GM23338 (cell line): Measurements from ENCODE around the gene PPP1CC. TPM values are rescaled to one million over a fixed set of nuclear protein-coding genes. Genes with fewer than 3 reads are reported as not detected.
A peak's percentile ranks its signal among the peaks of the same experiment; 100 is the strongest.

Source experiments
- ATAC-seq: fragments of 200-7000 bp; cut with Tn5 transposase; 3 replicates; pipeline ENCODE4 v1.9.1; 2020
- DNase-seq: peaks from one replicate; pipeline ENCODE4 v3.0.0-alpha.2; 2015; ENCODE audit warnings: low spot score
- H2AFZ ChIP-seq: fragments of 200-600 bp; sonication (generic); 2 replicates; pipeline ENCODE4 v1.8.0; 2016; ENCODE audit warnings: antibody characterized with exemption, mild to moderate bottlenecking, moderate library complexity
- H3F3A ChIP-seq: fragments of 200-600 bp; sonication (generic); replicated peaks from 2 replicates; pipeline ENCODE4 v1.8.0; 2017; ENCODE audit warnings: antibody characterized with exemption, mixed run types, low read depth
- H3K27ac ChIP-seq: fragments of 200-600 bp; sonication (generic); 2 replicates; pipeline ENCODE4 v1.6.1; 2016; ENCODE audit warnings: low read depth
- H3K27me3 ChIP-seq: fragments of 200-600 bp; sonication (generic); 2 replicates; pipeline ENCODE4 v1.8.0; 2016; ENCODE audit warnings: mild to moderate bottlenecking, mixed run types, moderate library complexity; ENCODE audit not compliant: insufficient read depth
- H3K36me3 ChIP-seq: fragments of 200-600 bp; sonication (generic); 2 replicates; pipeline ENCODE4 v1.8.0; 2016; ENCODE audit warnings: mild to moderate bottlenecking; ENCODE audit not compliant: insufficient read depth
- H3K4me1 ChIP-seq: fragments of 200-600 bp; sonication (generic); 2 replicates; pipeline ENCODE4 v1.8.0; 2016; ENCODE audit warnings: mild to moderate bottlenecking, moderate library complexity; ENCODE audit not compliant: insufficient read depth
- H3K4me2 ChIP-seq: fragments of 200-600 bp; sonication (generic); 2 replicates; pipeline ENCODE4 v1.7.1; 2017; ENCODE audit warnings: mixed run types
- H3K4me3 ChIP-seq: fragments of 200-600 bp; sonication (generic); 2 replicates; pipeline ENCODE4 v1.6.1; 2016; ENCODE audit warnings: mixed run types
- H3K79me2 ChIP-seq: fragments of 200-600 bp; sonication (generic); replicated peaks from 2 replicates; pipeline ENCODE4 v1.8.0; 2017; ENCODE audit warnings: mild to moderate bottlenecking; ENCODE audit not compliant: insufficient read depth
- H3K9me2 ChIP-seq: fragments of 200-600 bp; sonication (generic); 2 replicates; pipeline ENCODE4 v1.8.0; 2017; ENCODE audit not compliant: insufficient read depth
- H4K20me1 ChIP-seq: fragments of 200-600 bp; sonication (generic); replicated peaks from 2 replicates; pipeline ENCODE4 v1.8.0; 2017; ENCODE audit warnings: mild to moderate bottlenecking; ENCODE audit not compliant: insufficient read depth
- H3K27ac Mint-ChIP-seq: 2 replicates; pipeline ENCODE4 v1.8.0; 2020; ENCODE audit warnings: inconsistent platforms, mild to moderate bottlenecking, moderate library complexity, mixed read lengths
- H3K27me3 Mint-ChIP-seq: 3 replicates; pipeline ENCODE4 v1.8.0; 2022; ENCODE audit warnings: low read depth, mild to moderate bottlenecking, moderate library complexity, mixed read lengths, inconsistent platforms; ENCODE audit not compliant: insufficient read depth, poor library complexity
- H3K36me3 Mint-ChIP-seq: 3 replicates; pipeline ENCODE4 v1.8.0; 2021; ENCODE audit warnings: low read depth, mild to moderate bottlenecking, inconsistent platforms, moderate library complexity, mixed read lengths
- H3K4me1 Mint-ChIP-seq: 3 replicates; pipeline ENCODE4 v1.8.0; 2020; ENCODE audit warnings: mild to moderate bottlenecking, inconsistent platforms, mixed read lengths
- H3K4me3 Mint-ChIP-seq: 3 replicates; pipeline ENCODE4 v1.8.0; 2021; ENCODE audit warnings: moderate library complexity, mild to moderate bottlenecking, inconsistent platforms, mixed read lengths
- H3K9me3 Mint-ChIP-seq: 3 replicates; pipeline ENCODE4 v1.8.0; 2020; ENCODE audit warnings: moderate library complexity, mild to moderate bottlenecking, inconsistent platforms, mixed read lengths
- CREB1 ChIP-seq: fragments of 250-450 bp; sonication (Bioruptor Pico); IDR thresholded peaks from 2 replicates; pipeline ENCODE4 v1.5.0; 2020; ENCODE audit warnings: low read depth, mild to moderate bottlenecking, moderate library complexity
- EZH2 ChIP-seq: fragments of 200-600 bp; sonication (generic); IDR thresholded peaks from one replicate; pipeline ENCODE4 v1.8.0; 2017; ENCODE audit warnings: antibody characterized with exemption, mild to moderate bottlenecking, low read depth; ENCODE audit not compliant: unreplicated experiment
- JUNB ChIP-seq: IDR thresholded peaks from one replicate; pipeline ENCODE4 v1.6.1; 2016; ENCODE audit warnings: antibody characterized with exemption; ENCODE audit not compliant: unreplicated experiment
- NANOG ChIP-seq: IDR thresholded peaks from 2 replicates; pipeline ENCODE4 v1.6.1; 2016; ENCODE audit warnings: antibody characterized with exemption, borderline replicate concordance
- POLR2AphosphoS5 ChIP-seq: IDR thresholded peaks from 2 replicates; pipeline ENCODE4 v1.6.1; 2016; ENCODE audit warnings: antibody characterized with exemption, low read depth
- STAT1 ChIP-seq: IDR thresholded peaks from one replicate; pipeline ENCODE4 v1.6.1; 2016; ENCODE audit warnings: antibody characterized with exemption; ENCODE audit not compliant: unreplicated experiment
- ZNF114 ChIP-seq: fragments of 250-450 bp; sonication (Bioruptor Pico); IDR thresholded peaks from 2 replicates; pipeline ENCODE4 v1.5.0; 2020; ENCODE audit warnings: mild to moderate bottlenecking, moderate library complexity
- ZNF331 ChIP-seq: fragments of 250-450 bp; sonication (Bioruptor Pico); IDR thresholded peaks from 2 replicates; pipeline ENCODE4 v1.5.0; 2020; ENCODE audit warnings: low read depth, mild to moderate bottlenecking, moderate library complexity
- polyA plus RNA-seq: library from polyadenylated mRNA; unstranded; fragments of >200 nt; fragmentation: Nextera tagmentation; extraction: Ambion mirVana; gene quantifications from 2 replicates; pipeline ENCODE4 v1.2.1, GENCODE V29; 2016
- total RNA-seq: library from RNA; depleted of rRNA; stranded (reverse); fragments of >200 nt; shearing (Covaris generic); gene quantifications from 2 replicates; pipeline ENCODE4 v1.2.3, GENCODE V29; 2014
- TF ChIP-seq, protein P1 (sequence below): IDR thresholded peaks from one replicate; pipeline ENCODE4 v1.6.1; 2018; ENCODE audit warnings: antibody characterized with exemption; ENCODE audit not compliant: unreplicated experiment
- TF ChIP-seq, protein P2 (sequence below): fragments of 250-450 bp; sonication (Bioruptor Pico); IDR thresholded peaks from 2 replicates; pipeline ENCODE4 v1.5.0; 2020; ENCODE audit warnings: mild to moderate bottlenecking, moderate library complexity
- TF ChIP-seq, protein P3 (sequence below): IDR thresholded peaks from 2 replicates; pipeline ENCODE4 v1.6.1; 2016; ENCODE audit warnings: antibody characterized with exemption

The PPP1CC gene
- total and polyA plus RNA-seq, 2 experiments from 2014 or later, result 276 to 501 TPM

DNA sequence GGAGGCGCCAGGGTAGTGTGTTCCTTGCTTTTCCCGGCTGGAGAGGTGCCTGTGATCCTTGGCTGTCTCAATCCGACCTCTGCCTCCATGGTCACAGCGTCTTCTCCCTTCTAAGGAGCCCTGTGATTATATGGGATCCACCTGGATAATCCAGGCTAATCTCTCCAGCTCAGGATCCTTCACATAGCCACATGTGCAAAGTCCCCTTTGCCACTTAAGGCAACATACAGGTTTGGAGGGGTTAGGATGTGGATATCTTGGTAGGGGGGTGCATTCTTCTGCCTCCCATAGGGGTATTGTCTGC, 52.6 kb downstream of the PPP1CC start:
- no peaks in the 10 kb centered on the region for H3K36me3 ChIP-seq
- Mint-ChIP-seq H3K36me3 (no peaks in the 10 kb centered on the region; the same call in 1 of the 3 replicates), H3K4me1 (peaks cover 14% of the 10 kb centered on the region), H3K9me3 (no peaks in the 10 kb centered on the region), H3K4me3 (peak overlapping the region; percentile 87), H3K27ac (no peak overlapping the region), H3K27me3 (peaks cover 24% of the 10 kb centered on the region)
- H3K4me3 ChIP-seq, result peak overlapping the region; percentile 80
- peaks cover 6% of the 10 kb centered on the region; the same call in 1 of the 2 replicates for H3F3A ChIP-seq
- H2AFZ ChIP-seq, result peak overlapping the region; percentile 99
- H3K9me2 ChIP-seq, result no peaks in the 10 kb centered on the region
- H3K27ac ChIP-seq, result 0 out of 2 replicates have a peak overlapping the region, but pooled peaks have one; percentile 39
- H3K27me3 ChIP-seq, result peaks cover 15% of the 10 kb centered on the region
- peaks cover 8% of the 10 kb centered on the region for H3K4me1 ChIP-seq
- DNase-seq, result no peak
- TF ChIP-seq POLR2AphosphoS5 (no peak), ZNF331 (CRISPR knock-in tag) (no peak), JUNB (no peak), CREB1 (no peak), ZNF114 (no peak), EZH2 (no peak), NANOG (no peak), STAT1 (no peak)
- TF ChIP-seq, protein P1, sequence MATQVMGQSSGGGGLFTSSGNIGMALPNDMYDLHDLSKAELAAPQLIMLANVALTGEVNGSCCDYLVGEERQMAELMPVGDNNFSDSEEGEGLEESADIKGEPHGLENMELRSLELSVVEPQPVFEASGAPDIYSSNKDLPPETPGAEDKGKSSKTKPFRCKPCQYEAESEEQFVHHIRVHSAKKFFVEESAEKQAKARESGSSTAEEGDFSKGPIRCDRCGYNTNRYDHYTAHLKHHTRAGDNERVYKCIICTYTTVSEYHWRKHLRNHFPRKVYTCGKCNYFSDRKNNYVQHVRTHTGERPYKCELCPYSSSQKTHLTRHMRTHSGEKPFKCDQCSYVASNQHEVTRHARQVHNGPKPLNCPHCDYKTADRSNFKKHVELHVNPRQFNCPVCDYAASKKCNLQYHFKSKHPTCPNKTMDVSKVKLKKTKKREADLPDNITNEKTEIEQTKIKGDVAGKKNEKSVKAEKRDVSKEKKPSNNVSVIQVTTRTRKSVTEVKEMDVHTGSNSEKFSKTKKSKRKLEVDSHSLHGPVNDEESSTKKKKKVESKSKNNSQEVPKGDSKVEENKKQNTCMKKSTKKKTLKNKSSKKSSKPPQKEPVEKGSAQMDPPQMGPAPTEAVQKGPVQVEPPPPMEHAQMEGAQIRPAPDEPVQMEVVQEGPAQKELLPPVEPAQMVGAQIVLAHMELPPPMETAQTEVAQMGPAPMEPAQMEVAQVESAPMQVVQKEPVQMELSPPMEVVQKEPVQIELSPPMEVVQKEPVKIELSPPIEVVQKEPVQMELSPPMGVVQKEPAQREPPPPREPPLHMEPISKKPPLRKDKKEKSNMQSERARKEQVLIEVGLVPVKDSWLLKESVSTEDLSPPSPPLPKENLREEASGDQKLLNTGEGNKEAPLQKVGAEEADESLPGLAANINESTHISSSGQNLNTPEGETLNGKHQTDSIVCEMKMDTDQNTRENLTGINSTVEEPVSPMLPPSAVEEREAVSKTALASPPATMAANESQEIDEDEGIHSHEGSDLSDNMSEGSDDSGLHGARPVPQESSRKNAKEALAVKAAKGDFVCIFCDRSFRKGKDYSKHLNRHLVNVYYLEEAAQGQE, result no peak
- TF ChIP-seq, protein P2, sequence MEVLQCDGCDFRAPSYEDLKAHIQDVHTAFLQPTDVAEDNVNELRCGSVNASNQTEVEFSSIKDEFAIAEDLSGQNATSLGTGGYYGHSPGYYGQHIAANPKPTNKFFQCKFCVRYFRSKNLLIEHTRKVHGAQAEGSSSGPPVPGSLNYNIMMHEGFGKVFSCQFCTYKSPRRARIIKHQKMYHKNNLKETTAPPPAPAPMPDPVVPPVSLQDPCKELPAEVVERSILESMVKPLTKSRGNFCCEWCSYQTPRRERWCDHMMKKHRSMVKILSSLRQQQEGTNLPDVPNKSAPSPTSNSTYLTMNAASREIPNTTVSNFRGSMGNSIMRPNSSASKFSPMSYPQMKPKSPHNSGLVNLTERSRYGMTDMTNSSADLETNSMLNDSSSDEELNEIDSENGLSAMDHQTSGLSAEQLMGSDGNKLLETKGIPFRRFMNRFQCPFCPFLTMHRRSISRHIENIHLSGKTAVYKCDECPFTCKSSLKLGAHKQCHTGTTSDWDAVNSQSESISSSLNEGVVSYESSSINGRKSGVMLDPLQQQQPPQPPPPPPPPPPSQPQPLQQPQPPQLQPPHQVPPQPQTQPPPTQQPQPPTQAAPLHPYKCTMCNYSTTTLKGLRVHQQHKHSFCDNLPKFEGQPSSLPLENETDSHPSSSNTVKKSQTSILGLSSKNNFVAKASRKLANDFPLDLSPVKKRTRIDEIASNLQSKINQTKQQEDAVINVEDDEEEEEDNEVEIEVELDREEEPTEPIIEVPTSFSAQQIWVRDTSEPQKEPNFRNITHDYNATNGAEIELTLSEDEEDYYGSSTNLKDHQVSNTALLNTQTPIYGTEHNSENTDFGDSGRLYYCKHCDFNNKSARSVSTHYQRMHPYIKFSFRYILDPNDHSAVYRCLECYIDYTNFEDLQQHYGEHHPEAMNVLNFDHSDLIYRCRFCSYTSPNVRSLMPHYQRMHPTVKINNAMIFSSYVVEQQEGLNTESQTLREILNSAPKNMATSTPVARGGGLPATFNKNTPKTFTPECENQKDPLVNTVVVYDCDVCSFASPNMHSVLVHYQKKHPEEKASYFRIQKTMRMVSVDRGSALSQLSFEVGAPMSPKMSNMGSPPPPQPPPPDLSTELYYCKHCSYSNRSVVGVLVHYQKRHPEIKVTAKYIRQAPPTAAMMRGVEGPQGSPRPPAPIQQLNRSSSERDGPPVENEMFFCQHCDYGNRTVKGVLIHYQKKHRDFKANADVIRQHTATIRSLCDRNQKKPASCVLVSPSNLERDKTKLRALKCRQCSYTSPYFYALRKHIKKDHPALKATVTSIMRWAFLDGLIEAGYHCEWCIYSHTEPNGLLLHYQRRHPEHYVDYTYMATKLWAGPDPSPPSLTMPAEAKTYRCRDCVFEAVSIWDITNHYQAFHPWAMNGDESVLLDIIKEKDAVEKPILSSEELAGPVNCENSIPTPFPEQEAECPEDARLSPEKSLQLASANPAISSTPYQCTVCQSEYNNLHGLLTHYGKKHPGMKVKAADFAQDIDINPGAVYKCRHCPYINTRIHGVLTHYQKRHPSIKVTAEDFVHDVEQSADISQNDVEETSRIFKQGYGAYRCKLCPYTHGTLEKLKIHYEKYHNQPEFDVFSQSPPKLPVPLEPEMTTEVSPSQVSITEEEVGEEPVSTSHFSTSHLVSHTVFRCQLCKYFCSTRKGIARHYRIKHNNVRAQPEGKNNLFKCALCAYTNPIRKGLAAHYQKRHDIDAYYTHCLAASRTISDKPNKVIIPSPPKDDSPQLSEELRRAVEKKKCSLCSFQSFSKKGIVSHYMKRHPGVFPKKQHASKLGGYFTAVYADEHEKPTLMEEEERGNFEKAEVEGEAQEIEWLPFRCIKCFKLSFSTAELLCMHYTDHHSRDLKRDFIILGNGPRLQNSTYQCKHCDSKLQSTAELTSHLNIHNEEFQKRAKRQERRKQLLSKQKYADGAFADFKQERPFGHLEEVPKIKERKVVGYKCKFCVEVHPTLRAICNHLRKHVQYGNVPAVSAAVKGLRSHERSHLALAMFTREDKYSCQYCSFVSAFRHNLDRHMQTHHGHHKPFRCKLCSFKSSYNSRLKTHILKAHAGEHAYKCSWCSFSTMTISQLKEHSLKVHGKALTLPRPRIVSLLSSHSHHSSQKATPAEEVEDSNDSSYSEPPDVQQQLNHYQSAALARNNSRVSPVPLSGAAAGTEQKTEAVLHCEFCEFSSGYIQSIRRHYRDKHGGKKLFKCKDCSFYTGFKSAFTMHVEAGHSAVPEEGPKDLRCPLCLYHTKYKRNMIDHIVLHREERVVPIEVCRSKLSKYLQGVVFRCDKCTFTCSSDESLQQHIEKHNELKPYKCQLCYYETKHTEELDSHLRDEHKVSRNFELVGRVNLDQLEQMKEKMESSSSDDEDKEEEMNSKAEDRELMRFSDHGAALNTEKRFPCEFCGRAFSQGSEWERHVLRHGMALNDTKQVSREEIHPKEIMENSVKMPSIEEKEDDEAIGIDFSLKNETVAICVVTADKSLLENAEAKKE (CRISPR knock-in tag), result no peak
- TF ChIP-seq, protein P3, sequence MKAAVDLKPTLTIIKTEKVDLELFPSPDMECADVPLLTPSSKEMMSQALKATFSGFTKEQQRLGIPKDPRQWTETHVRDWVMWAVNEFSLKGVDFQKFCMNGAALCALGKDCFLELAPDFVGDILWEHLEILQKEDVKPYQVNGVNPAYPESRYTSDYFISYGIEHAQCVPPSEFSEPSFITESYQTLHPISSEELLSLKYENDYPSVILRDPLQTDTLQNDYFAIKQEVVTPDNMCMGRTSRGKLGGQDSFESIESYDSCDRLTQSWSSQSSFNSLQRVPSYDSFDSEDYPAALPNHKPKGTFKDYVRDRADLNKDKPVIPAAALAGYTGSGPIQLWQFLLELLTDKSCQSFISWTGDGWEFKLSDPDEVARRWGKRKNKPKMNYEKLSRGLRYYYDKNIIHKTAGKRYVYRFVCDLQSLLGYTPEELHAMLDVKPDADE, result no peak
- H4K20me1 ChIP-seq, result no peaks in the 10 kb centered on the region
- H3K4me2 ChIP-seq, result peak overlapping the region; percentile 85
- no peaks in the 10 kb centered on the region for H3K79me2 ChIP-seq
- no peak for ATAC-seq
